ENCODE data around the gene RSAD2. TPM values are rescaled to one million over a fixed set of nuclear protein-coding genes. Genes with fewer than 3 reads are reported as not detected.

RSAD2 gene
- total RNA-seq, 1 donor from 2014 or later, result 25.7 TPM

DNA sequence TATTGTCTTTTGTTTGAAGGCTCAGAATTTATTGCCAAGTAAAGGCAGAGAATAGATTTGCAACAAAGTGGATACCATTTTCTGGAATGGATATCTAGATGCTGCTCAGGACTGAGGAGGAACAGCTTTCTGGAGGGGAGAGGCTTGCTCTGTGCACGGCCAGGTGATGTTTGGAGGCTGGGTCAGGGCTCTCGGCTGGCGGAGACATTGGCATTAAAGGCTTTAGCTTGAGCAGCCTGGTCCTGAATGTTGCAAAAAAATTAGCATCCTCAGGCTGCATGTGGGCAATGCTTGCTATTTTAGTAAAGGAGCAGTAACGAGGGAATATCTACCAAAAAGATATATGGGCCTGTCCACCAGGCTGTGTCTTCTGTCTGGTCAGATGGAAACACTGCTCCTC lies 60.0 kb downstream of the RSAD2 start:
- Histone ChIP-seq H3K9me3 (no peaks in the 10 kb centered on the region), H3K36me3 (no peaks in the 10 kb centered on the region), H3K27ac (no peak overlapping the region), H3K4me3 (no peak overlapping the region), H3K4me1 (no peaks in the 10 kb centered on the region), H3K27me3 (no peaks in the 10 kb centered on the region)
- TF ChIP-seq, protein P1, sequence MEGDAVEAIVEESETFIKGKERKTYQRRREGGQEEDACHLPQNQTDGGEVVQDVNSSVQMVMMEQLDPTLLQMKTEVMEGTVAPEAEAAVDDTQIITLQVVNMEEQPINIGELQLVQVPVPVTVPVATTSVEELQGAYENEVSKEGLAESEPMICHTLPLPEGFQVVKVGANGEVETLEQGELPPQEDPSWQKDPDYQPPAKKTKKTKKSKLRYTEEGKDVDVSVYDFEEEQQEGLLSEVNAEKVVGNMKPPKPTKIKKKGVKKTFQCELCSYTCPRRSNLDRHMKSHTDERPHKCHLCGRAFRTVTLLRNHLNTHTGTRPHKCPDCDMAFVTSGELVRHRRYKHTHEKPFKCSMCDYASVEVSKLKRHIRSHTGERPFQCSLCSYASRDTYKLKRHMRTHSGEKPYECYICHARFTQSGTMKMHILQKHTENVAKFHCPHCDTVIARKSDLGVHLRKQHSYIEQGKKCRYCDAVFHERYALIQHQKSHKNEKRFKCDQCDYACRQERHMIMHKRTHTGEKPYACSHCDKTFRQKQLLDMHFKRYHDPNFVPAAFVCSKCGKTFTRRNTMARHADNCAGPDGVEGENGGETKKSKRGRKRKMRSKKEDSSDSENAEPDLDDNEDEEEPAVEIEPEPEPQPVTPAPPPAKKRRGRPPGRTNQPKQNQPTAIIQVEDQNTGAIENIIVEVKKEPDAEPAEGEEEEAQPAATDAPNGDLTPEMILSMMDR (IDR thresholded peaks at IDR 0.05), result no peak
- intact Hi-C loops (cut with DNase I), result no loop called here
- DNase-seq, result no peak
- no peak for ATAC-seq

DNA sequence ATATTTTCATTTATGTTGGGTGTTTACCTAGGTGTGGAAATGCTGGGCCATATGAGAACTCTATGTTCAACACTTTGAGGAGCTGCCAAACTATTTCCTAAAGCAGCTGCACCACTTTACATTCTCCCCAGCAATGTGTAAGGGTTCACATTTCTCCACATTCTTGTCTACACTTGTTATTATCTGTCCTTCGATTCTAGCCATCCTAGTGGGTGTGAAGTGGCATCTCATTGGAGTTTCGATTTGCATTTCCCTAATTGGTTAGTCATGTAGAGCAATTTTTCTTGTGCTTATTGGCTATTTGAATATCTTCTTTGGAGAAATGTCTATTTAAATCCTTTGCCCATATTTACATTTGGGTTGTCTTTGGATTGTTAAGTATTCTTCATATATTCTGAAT lies 61.5 kb downstream of the RSAD2 start:
- ATAC-seq, result no peak
- no peak overlapping the region for H3K4me3 ChIP-seq

DNA sequence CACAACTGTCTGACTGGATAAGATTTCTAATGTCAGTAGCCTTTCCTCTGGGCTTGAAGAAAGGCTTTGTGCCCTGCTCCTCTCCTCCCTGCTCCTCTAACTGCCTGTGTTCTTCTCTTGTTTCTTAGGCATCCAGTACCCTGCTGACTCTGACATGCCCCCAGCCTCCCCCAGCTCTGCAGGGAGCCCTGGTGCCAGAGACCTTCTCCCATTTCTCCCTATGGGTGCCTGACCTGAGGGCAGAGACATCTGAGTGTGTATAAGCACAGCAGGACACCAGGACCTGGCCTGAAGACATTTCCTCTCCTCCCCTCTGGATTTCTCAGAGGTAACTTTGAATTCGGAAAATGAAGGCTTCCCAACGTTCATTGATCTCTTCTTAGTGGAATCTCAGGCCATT lies 63.2 kb downstream of the RSAD2 start:
- TF ChIP-seq, protein P1 (IDR thresholded peaks at IDR 0.05), result no peak
- intact Hi-C loops (cut with DNase I), result no loop called here
- DNase-seq, result no peak
- no peak for ATAC-seq
- Histone ChIP-seq H3K36me3 (no peaks in the 10 kb centered on the region), H3K27ac (no peak overlapping the region), H3K27me3 (no peaks in the 10 kb centered on the region), H3K4me1 (no peaks in the 10 kb centered on the region), H3K4me3 (no peak overlapping the region), H3K9me3 (no peaks in the 10 kb centered on the region)

More for the DNA sequence above, 61.5 kb downstream of the RSAD2 start:
- H3K27ac ChIP-seq, result no peak overlapping the region
- intact Hi-C loops (cut with DNase I), result no loop called here
- no peaks in the 10 kb centered on the region for H3K4me1 ChIP-seq
- H3K36me3 ChIP-seq, result no peaks in the 10 kb centered on the region
- no peaks in the 10 kb centered on the region for H3K9me3 ChIP-seq
- no peak for DNase-seq
- no peaks in the 10 kb centered on the region for H3K27me3 ChIP-seq
- TF ChIP-seq, protein P1 (IDR thresholded peaks at IDR 0.05), result no peak

DNA sequence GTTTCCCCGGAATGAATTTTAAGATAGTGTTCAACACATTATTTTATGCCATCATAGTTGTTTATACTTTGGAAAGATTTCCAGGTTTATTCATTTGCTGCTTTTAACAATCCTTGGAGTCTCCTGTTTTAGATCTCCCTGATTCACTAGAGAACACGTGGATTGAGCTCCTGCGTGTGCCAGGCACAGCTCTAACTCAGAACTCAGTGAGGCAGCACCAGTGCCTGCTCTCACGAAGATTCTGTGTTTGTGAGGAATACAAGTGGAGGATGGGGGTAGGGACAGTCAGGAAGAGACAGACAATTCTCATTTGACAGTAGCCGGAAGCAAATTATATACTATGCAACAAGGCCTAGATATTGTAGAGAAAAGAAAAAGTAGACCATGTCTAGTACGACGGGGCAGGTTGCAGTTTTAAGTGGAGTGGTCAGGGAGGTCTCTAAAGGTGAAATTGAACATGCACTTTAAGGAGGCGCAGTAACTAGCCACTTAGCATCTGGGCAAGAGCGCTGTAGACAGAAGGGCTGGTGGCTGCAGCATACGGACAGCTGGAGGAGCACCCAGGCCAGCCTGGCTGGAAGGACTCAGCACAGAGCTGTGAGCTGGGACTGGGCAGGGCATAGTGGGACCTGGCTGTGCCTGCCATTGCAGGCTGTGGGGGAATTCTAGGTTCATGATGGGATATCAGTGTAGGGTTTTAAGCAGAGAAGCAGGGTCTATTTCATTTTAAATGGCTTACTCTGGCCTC lies 63.9 kb downstream of the RSAD2 start:
- no peak for DNase-seq
- Histone ChIP-seq H3K27ac (no peak overlapping the region), H3K27me3 (no peaks in the 10 kb centered on the region), H3K36me3 (no peaks in the 10 kb centered on the region), H3K9me3 (no peaks in the 10 kb centered on the region), H3K4me3 (no peak overlapping the region), H3K4me1 (no peaks in the 10 kb centered on the region)
- TF ChIP-seq, protein P1 (IDR thresholded peaks at IDR 0.05), result no peak
- intact Hi-C loops (cut with DNase I), result no loop called here
- no peak for ATAC-seq

DNA sequence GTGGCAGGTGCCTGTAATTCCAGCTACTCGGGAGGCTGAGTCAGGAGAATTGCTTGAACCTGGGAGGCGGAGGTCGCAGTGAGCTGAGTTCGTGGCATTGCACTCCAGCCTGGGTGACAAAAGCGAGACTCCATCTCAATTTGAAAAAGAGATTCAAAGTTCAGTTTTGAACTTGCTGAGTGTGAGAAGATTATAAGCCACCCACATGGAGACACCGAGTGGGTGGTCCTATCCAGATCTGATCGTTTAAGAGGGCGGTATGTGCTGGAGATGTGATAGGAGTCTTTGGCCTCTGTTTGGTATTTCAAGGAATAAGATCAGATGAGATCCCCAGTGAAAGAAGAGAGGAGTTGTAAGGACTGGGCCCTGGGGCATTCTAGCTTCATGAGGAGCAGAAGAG lies 65.3 kb downstream of the RSAD2 start:
- Histone ChIP-seq H3K4me3 (no peak overlapping the region), H3K36me3 (no peaks in the 10 kb centered on the region), H3K9me3 (no peaks in the 10 kb centered on the region), H3K27me3 (no peaks in the 10 kb centered on the region), H3K27ac (no peak overlapping the region), H3K4me1 (no peaks in the 10 kb centered on the region)
- intact Hi-C loops (cut with DNase I), result no loop called here
- DNase-seq (no peak), ATAC-seq (no peak)
- TF ChIP-seq, protein P1 (IDR thresholded peaks at IDR 0.05), result no peak

Measured in upper lobe of right lung (tissue), 1 donor.